ENCODE measurements around the gene MT1G.
A peak's percentile ranks its signal among the peaks of the same experiment; 100 is the strongest.

MT1G gene

DNA sequence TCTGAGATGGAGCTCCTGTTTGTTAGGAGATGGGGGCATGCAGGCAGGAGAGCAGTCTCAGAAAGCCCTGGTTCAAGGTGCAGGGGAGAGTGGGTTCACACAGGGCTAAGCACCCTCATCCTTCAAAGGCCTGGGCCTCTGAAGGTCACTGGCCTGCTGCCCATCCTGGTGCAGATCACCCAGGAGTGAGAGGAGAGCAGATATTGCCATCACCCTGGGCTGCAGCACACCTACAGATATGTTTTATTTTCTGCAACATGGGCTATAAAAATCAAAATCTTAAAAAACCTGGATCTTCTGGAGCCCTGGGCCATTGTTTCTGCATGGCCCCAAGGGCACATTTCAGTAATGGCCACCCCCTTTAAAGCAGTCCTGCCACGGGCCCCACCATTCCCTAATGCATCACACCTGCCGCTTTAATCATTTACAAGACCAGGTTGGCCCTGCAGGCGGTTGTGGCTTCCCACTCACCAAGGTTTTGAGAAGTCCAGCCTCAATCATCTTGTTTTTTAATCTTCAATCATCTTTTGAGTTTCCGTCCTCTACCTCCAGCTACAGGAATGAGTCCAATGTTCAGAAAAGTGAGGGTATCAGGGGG is 41.7 kb upstream of the MT1G start:
- no peak overlapping the region for H3K4me3 ChIP-seq (ENCODE audit: control insufficient read depth, low read depth, low read length)
- TF ChIP-seq, protein P1, sequence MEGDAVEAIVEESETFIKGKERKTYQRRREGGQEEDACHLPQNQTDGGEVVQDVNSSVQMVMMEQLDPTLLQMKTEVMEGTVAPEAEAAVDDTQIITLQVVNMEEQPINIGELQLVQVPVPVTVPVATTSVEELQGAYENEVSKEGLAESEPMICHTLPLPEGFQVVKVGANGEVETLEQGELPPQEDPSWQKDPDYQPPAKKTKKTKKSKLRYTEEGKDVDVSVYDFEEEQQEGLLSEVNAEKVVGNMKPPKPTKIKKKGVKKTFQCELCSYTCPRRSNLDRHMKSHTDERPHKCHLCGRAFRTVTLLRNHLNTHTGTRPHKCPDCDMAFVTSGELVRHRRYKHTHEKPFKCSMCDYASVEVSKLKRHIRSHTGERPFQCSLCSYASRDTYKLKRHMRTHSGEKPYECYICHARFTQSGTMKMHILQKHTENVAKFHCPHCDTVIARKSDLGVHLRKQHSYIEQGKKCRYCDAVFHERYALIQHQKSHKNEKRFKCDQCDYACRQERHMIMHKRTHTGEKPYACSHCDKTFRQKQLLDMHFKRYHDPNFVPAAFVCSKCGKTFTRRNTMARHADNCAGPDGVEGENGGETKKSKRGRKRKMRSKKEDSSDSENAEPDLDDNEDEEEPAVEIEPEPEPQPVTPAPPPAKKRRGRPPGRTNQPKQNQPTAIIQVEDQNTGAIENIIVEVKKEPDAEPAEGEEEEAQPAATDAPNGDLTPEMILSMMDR (conservative IDR thresholded peaks at IDR 0.05; ENCODE audit: control insufficient read depth, insufficient read depth, low read depth, low read length): no peak

GRCh38 chr16:56708525-56709442 is 40.9 kb upstream of the MT1G start:
- TF ChIP-seq, protein P1 (conservative IDR thresholded peaks at IDR 0.05; ENCODE audit: control insufficient read depth, insufficient read depth, low read depth, low read length): no peak
- no peak overlapping the region for H3K4me3 ChIP-seq (ENCODE audit: control insufficient read depth, low read depth, low read length)
- no peak for DNase-seq (ENCODE audit: low read depth)

More for the DNA sequence above, 41.7 kb upstream of the MT1G start:
- DNase-seq (ENCODE audit: low read depth): no peak

DNA sequence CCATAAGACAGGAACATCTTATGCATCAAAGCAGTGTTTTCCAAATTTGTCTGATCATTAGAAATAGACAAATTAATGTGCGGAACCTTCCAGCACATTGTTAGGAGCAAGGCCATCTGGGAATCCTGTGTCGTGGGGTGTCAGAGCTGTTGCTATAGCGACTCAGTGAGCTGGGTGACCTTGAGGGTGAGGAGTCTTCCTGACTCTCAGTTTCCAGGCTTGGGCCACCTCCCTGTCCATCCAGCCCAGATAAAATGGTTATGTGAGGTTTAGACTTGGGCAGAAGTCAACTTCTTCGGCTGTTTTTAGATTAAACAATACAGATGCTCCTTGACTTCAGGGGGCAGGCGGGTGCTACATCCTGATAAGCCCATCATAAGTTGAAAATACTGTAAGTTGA is 35.0 kb upstream of the MT1G start:
- H3K4me3 ChIP-seq (ENCODE audit: control insufficient read depth, low read depth, low read length): no peak overlapping the region
- TF ChIP-seq, protein P1 (conservative IDR thresholded peaks at IDR 0.05; ENCODE audit: control insufficient read depth, insufficient read depth, low read depth, low read length): no peak
- DNase-seq (ENCODE audit: low read depth): no peak

DNA sequence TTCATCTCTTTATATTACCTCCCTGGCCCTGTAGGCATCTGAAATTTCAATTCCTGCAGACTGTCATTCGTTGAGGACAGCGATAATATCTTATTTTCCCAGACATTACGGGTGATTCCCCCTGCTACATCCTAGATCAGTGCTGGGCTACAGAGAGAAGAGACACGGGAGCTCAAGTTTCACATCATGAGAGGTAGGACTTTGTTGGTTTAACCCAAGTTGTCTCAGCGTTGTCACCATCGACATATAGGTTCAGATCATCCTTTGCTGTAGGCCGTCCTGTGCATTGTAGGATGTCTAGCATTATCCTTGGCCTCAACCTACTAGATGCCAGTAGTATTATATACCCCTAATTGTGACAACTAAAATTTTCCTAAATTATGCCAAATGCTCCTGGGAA is 33.7 kb upstream of the MT1G start:
- no peak for DNase-seq (ENCODE audit: low read depth)
- TF ChIP-seq, protein P1 (conservative IDR thresholded peaks at IDR 0.05; ENCODE audit: control insufficient read depth, insufficient read depth, low read depth, low read length): no peak
- no peak overlapping the region for H3K4me3 ChIP-seq (ENCODE audit: control insufficient read depth, low read depth, low read length)

DNA sequence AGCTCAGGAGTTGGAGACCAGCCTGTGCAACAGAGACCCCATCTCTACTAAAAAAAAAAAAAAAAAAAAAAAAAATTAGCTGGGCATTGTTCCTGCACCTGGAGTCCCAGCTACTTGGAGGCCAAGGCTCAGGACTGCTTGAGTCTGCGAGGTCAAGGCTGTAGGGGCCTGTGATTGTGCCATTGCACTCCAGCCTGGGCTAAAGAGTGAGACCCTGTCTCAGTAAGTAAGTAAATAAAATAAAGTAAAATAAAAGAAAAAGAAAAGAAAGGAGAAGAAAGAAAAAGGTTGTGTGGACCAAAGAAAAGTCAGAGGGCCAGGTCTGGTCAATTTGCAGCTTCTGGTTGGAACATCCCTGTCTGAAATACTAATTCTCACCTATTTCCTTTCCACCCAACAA is 32.8 kb upstream of the MT1G start:
- no peak overlapping the region for H3K4me3 ChIP-seq (ENCODE audit: control insufficient read depth, low read depth, low read length)
- DNase-seq (ENCODE audit: low read depth): no peak
- TF ChIP-seq, protein P1 (conservative IDR thresholded peaks at IDR 0.05; ENCODE audit: control insufficient read depth, insufficient read depth, low read depth, low read length): no peak

GRCh38 chr16:56700195-56700594 is 32.3 kb upstream of the MT1G start:
- no peak overlapping the region for H3K4me3 ChIP-seq (ENCODE audit: control insufficient read depth, low read depth, low read length)
- TF ChIP-seq, protein P1 (conservative IDR thresholded peaks at IDR 0.05; ENCODE audit: control insufficient read depth, insufficient read depth, low read depth, low read length): no peak
- DNase-seq (ENCODE audit: low read depth): peak; percentile 38
